ENCODE measurements around the gene C1orf94.

The C1orf94 gene

GRCh38 chr1:34176830-34177603 lies at the start of gene C1orf94:
Gene C1orf94 (plus strand): TSS chr1:34176907. CDS start chr1:34177790, 883 bp downstream.
- DNase-seq, result no peak

DNA sequence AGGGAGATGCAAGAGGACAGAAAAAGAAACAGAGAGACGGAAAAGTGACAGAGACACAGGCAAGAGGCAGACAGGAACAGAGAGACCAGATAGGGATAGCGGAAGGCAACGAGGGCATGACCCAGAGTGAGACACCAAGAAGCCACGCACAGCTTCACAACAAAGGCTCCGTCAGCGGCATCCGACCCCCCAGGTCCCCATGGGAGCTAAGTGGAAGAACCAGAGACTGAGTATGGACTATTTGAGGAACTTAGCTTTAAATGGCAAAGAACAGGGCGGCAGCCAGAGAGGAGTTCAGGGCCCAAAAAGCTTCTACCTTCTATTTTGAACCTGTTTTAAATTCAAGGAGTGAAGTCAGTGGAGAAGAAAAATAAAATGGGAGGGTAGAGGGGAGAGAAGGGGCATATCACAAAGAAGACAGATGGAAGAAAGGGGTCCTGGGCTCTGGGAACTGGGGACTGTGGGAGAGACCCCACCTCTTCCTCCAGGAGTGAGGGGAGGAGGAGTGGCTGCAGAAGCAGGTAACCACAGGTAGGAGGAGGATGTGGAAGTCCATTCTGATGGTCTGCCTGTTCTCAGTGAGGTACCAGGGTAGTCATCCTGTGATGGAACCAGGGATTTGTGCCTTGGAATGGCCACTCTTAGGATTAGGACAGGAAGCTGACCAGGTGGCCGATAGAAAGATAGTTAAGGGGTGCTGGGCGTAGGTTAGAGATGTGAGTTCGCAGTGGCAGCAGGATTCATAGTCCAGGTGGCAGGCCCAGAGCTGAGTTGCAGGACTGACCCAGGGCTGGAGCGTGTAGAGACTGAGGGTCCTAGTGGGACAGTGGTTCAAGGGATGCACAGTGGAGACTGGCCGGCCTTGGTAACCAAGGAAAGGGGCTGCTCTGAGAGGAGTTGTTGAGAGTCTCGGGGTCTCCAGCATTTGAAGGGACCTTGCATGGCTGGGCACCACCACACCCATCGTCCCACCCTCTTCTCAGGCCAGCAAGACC lies 49.4 kb upstream of the C1orf94 start:
- DNase-seq, result no peak

DNA sequence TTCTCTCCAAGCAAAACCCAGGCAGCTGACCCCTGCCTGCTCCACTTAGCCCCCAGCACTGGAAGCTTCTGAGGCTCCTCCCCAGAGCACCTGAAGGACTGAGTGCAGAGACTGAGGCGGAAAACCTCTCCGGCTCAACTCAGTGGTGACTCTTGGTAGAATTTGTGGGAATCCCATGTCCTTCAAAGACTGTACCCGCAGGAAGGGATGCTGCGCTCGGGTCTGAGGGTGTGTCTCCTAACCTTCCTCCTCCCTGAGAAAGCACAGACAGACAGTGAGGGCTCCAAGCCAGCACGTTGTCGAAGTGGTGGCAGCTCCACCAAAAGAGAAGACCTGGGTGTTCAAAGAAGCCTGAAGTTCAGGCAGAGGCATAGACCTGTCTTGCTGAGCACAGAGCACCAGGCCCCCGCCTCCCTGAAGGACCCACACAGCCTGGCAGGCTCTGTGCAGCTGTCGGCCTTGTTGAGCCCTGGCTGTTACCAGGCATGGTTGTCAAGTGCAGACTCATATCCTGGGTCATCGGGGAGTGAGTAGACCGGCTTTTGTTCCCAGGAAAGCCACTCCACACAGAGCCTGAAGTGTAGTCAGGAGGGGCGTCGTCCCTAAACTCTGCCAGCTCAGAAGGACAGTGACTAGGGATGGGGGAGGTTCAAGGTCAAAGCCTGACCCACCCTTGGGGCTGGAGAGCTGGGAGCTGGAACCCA lies 48.4 kb upstream of the C1orf94 start:
- no peak for DNase-seq

- DNase-seq, result no peak
These were observed 47.1 kb upstream of the C1orf94 start for GRCh38 chr1:34129630-34130029.

- no peak for DNase-seq
These were observed 46.4 kb upstream of the C1orf94 start for GRCh38 chr1:34130306-34130705.

- no peak for DNase-seq
These were observed 45.1 kb upstream of the C1orf94 start for GRCh38 chr1:34131396-34132160.

DNA sequence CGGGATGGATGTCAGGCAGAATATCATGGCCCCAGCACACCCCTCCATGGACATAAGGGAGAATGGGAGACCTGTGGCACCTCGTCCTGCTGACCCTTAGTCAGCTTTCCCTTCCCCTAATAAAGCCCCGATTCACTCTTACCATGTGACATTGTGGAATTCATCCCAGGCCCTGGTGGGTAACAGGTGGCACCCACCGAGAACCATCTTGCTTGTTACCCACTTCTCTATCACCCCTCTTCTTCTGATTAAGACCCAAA lies 44.6 kb upstream of the C1orf94 start:
- no peak for DNase-seq

DNA sequence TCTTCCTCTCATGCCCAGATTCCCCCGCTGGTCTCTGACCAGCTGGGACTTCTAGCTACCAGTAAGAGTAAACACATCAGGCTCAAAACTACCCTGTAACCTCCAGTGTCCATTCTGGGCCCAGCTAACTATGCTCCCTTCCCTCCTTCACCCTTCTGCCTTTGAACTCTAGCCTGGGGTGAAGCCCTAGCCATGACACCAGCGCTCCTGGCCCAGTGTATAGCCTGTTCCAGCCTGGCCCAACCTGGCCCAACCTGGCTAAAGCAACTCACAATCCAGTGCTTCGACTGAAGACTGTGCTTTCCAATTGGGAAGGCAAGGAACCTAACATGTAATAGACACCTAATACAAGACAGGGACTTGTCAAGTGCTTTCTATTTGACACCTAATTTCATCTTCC lies 39.3 kb upstream of the C1orf94 start:
- no peak for DNase-seq

- no peak for DNase-seq
These were observed 36.6 kb upstream of the C1orf94 start for GRCh38 chr1:34140011-34140676.

DNA sequence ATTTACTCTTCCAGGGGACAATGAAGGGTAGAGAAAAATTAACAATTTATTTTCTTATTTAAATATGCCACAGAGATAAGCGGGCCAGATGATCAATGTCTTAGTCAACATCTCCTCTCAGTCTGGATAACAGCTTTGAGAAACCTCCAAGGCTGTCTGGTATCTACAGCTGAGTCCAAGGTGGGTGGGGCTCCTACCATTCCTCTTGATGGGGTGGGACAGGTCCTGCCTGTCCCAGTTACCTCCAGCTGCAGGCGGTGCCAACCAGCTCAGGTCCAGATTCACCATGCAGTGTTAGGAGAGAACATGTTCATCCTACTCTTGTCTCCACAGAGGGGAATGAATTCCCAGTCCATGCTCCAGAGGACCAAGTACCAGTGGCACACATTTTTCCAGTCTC lies 32.7 kb upstream of the C1orf94 start:
- DNase-seq, result no peak

DNA sequence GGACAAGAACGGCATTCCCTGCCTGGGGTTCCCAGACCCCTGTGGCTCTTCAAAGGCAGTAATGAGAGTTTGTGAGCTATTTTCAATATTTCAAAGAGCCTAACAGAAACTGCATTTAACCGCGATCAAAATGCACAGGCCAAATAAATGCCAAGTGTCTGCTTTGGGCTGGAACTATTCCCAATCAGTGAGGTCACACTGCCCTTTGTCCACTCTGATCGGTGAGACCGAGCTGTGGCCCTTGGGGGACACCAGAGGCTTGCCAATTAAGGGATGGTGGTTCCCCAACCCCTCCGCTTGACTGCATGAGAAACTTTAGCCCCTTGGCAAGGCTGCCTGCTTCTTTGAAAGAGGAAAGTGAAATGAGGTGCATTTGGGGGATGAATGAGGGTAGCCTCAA lies 31.9 kb upstream of the C1orf94 start:
- DNase-seq, result no peak

- DNase-seq, result no peak
These were observed 29.4 kb upstream of the C1orf94 start for GRCh38 chr1:34147301-34147700.

DNA sequence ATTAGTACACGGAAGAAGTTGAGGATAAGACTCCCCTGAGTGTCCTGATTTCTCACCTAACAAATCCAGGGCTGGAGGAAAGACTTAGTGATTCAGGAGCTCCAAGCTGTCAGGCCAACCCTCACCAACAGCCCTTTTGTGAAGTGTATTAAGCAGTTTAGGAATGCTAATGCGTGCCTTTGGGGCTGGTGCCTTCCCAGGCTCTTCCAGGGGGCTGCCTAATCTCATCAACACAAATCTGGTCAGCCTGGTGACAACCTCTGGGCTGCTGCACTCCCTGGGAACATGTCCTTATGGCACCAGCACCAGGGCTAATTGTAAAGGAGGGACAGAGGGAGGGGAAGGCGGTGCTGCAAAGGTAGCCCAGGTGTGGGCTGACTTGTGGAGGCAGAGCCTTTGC lies 27.2 kb upstream of the C1orf94 start:
- no peak for DNase-seq

GRCh38 chr1:34153246-34153645 lies 23.5 kb upstream of the C1orf94 start:
- DNase-seq, result no peak

- DNase-seq, result no peak
These were observed 20.8 kb upstream of the C1orf94 start for GRCh38 chr1:34155860-34156259.

DNA sequence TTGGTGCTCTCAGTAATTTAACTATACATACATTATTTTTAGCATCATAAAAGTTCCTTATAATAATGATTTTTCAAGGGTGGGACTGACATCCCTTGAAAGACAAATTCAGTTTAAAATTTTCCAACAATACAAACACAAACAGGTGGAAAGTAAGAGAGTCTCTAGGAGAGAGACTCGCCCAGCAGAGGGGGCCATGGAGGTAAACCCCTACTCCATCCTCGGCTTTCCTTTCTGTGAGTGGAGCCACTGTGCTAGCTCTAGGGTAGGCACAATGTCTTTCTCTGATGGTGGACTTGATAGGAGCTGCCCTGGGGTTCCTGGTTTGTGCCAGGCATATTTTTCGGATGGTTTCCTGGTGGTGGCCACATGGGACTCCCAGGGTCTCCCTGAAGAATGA lies 20.0 kb upstream of the C1orf94 start:
- DNase-seq, result no peak

DNA sequence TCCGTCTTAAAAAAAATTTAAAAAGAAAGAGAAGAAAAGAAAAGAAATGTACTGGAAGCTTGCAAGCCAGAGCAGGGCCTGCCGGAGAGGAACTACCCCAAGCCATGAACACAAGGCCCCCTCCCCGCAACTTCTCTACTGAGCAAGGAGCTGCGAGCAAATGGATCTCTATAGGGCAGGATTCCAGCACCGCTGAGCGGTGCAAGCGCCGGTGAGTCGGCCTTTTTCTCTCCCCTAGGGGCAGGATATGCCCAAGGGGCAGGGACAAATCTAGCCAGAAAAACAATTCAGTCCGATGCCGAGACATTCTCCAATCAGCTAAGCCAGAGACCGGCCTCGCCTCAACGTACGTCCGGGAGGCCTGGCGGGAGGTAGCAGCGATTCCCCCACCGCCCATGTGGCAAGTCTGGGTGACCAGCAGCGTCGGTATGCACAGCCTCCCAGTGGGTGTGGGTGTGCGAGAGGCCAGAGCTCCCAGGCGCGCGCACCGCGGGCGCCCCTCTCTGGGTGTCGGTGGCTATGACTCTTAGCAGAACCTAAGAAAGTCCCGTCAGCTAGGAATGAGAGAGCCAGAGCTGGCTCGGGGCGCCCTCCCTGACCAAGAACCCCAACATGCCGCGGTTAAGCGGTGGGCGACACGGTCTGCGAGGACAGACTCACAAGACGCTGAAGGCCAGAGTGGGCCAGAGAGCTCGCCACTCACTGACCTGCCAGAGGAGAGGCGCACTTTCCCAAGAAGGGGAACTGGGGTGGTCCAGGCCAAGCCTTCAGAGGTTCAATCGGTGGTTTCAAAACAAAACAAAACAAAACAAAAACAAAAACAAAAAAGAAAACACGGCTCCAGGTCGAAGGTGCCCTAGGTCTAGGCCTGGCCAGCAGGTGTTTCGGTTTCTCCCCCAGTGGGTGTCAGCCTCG lies 13.6 kb upstream of the C1orf94 start:
- DNase-seq, result peak; percentile 69

- no peak for DNase-seq
These were observed 12.6 kb upstream of the C1orf94 start for GRCh38 chr1:34163792-34164731.

GRCh38 chr1:34164771-34165391 lies 11.8 kb upstream of the C1orf94 start, which contains the start of gene CSMD2:
Gene CSMD2 (minus strand): TSS chr1:34165230. CDS start chr1:34165097, 133 bp downstream.
- DNase-seq, result peak; percentile 51

All from NCI-H2227 treated with DMSO at 0.1 percent for 48 hours (cell line).